Spinal cord (tissue), 10 donors: Measurements from ENCODE around the gene PEAK1. TPM values are rescaled to one million over a fixed set of nuclear protein-coding genes. Genes with fewer than 3 reads are reported as not detected.

Experiments
- DNase-seq, 6 donors: peaks; one replicate each; pipeline versions ENCODE4 v3.0.0 to v3.0.0-alpha.2; 2013 to 2015; ENCODE audit warnings: low spot score in 6 of 6, low read depth in 4 of 6
- H3K27ac ChIP-seq: one replicate; pipeline ENCODE4 v1.5.1; 2013; ENCODE audit warnings: low read depth, low read length, control low read depth
- H3K27me3 ChIP-seq: one replicate; pipeline ENCODE4 v1.6.1; 2013; ENCODE audit warnings: low read length; ENCODE audit not compliant: control insufficient read depth, insufficient read depth
- H3K36me3 ChIP-seq: one replicate; pipeline ENCODE4 v1.6.1; 2013; ENCODE audit warnings: low read length; ENCODE audit not compliant: control insufficient read depth, insufficient read depth
- H3K4me1 ChIP-seq: one replicate; pipeline ENCODE4 v1.6.1; 2013; ENCODE audit warnings: low read length; ENCODE audit not compliant: control insufficient read depth, insufficient read depth
- H3K4me3 ChIP-seq: one replicate; pipeline ENCODE4 v1.5.1; 2013; ENCODE audit warnings: low read depth, low read length, control low read depth
- H3K9me3 ChIP-seq: one replicate; pipeline ENCODE4 v1.6.1; 2013; ENCODE audit warnings: low read length; ENCODE audit not compliant: control insufficient read depth, insufficient read depth
- WGBS: methylation state at CpG from one replicate; pipeline ENCODE4 v1.1.5; 2013; ENCODE audit warnings: missing lambda C conversion rate; ENCODE audit not compliant: insufficient coverage; 5-methylcytosine and 5-hydroxymethylcytosine counted together
- polyA plus RNA-seq, 2 donors: library from polyadenylated mRNA; unstranded; fragments of 120-200 nt; gene quantifications; one replicate each; pipeline ENCODE4 v1.2.1, GENCODE V29; 2013; ENCODE audit not compliant: insufficient read length in 2 of 2
- total RNA-seq, 2 donors: library from RNA; depleted of rRNA in 1 of 2; stranded (reverse); fragments of 120-200 nt in 1 of 2; fragments of >200 nt in 1 of 2; gene quantifications; one replicate each; pipeline versions ENCODE4 v1.2.3 to v1.2.4, GENCODE V29; 2013 to 2014
- donor health status: healthy.

The PEAK1 gene
- total and polyA plus RNA-seq, 4 donors: 28.2 to 60.0 (median 36.2) TPM

DNA sequence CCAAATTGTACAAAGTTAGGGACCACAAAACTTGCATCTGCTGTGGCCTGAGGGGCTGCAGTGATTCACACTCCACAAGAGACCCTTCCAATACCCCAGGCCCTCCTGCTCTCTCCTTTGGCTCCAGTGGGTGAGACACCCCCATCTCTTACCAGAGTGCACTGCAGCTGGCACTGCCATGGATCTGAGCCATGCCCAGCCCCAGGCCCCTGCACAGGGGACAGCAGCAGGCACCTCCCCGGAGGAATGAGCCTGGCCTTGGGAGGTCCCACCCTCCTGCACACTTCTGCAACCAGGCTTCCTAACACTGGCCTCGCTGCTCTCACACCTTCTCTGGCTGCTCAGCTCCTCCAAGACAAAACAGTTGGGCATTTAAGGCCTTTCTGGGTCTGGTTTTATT, 332.7 kb downstream of the PEAK1 start:
- Histone ChIP-seq H3K9me3 (no peaks in the 10 kb centered on the region), H3K27ac (no peak overlapping the region), H3K36me3 (no peaks in the 10 kb centered on the region), H3K4me1 (peaks cover 8% of the 10 kb centered on the region), H3K27me3 (no peaks in the 10 kb centered on the region), H3K4me3 (no peak overlapping the region)
- DNase-seq: no peak
- WGBS: 40% methylated on average over 1 of the region's 2 CpGs

DNA sequence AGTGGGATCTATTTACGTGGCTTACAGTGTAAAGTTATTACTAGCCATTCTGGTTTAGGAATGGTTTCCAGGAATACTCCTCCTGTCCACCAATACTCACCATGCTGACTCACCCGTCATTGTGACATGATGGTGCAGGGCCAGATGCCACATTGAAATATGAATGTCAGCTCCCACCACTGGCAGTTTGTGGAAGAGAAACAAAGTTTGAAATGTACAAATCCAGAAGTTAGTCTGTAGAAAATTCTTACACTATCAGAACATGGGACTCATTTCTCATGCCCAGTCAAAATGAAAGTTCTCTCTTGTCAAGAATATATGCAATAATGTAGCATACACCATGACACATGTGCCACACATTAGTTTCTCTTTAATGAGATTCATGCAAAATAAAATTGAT, 334.6 kb downstream of the PEAK1 start:
- no peak overlapping the region for H3K27ac ChIP-seq
- DNase-seq: no peak
- no CpG with 5 or more reads among the region's 2 CpGs for WGBS
- H3K27me3 ChIP-seq: no peaks in the 10 kb centered on the region
- no peaks in the 10 kb centered on the region for H3K36me3 ChIP-seq
- H3K4me1 ChIP-seq: peaks cover 8% of the 10 kb centered on the region
- H3K9me3 ChIP-seq: no peaks in the 10 kb centered on the region
- H3K4me3 ChIP-seq: no peak overlapping the region

DNA sequence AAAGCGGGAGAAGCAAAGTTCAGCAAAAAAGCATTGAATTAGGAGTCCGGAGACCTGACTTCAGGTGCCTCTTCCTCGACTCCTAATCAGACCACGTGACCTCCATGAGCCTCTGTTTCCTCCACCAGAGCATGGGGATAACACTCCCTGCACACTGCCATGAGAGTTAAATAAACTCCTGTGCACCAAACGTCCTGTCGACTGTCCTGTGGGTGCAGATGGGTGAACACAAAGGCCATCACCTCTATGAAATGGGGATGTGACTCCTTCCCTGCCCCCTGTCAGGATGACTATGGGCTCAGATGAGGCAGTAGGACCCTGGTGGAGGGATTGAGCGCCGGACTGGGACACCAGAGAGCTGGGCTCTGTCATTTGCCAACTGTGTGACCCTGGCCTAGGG, 335.5 kb downstream of the PEAK1 start:
- Histone ChIP-seq H3K27ac (no peak overlapping the region), H3K9me3 (no peaks in the 10 kb centered on the region)
- 96% methylated on average over 6 of the region's 8 CpGs for WGBS

DNA sequence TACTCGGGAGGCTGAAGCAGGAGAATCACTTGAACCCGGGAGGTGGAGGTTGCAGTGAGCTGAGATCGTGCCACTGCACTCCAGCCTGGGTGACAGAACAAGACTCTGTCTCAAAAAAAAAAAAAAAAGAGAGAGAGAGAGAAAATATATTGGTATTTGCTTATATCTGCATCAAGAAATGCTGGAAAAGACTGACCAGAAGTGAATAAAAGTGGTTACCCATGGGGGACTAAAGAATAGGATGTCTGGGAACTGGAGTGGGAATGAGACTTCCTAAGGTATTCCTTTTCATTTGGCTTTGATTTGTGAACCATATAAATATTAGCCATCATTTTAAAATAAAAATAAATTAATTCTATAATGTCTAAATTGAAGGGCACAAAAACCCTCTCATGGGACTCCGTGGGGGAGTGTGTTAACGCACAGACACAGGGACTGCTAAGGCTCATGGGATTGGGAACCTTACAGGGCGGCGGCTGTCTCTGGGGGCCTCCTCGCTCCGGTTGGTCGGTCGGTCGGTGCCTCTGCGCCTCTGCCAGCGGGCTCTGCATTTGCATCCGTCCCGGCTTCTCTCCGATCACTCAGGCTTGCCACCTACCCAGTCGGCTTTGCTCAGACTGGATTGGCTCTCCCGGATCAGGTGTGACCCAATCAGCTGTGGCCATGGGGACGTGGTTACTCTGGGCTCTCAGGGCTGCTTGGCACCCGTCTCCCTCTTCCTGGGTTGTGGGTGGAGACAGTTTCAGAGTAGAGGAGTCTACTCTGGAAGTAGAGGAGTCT, 336.3 kb downstream of the PEAK1 start:
- 9% methylated on average over 19 of the region's 21 CpGs for WGBS
- H3K4me3 ChIP-seq: peak overlapping the region; percentile 18
- H3K4me1 ChIP-seq: peaks cover 8% of the 10 kb centered on the region
- H3K36me3 ChIP-seq: no peaks in the 10 kb centered on the region
- no peaks in the 10 kb centered on the region for H3K27me3 ChIP-seq
- no peaks in the 10 kb centered on the region for H3K9me3 ChIP-seq
- H3K27ac ChIP-seq: no peak overlapping the region
- DNase-seq: peak in 2 of 6 donors; percentile 76 to 88

More for the DNA sequence above, 335.5 kb downstream of the PEAK1 start:
- peaks cover 8% of the 10 kb centered on the region for H3K4me1 ChIP-seq
- no peak for DNase-seq
- no peaks in the 10 kb centered on the region for H3K27me3 ChIP-seq
- H3K36me3 ChIP-seq: no peaks in the 10 kb centered on the region
- H3K4me3 ChIP-seq: no peak overlapping the region

DNA sequence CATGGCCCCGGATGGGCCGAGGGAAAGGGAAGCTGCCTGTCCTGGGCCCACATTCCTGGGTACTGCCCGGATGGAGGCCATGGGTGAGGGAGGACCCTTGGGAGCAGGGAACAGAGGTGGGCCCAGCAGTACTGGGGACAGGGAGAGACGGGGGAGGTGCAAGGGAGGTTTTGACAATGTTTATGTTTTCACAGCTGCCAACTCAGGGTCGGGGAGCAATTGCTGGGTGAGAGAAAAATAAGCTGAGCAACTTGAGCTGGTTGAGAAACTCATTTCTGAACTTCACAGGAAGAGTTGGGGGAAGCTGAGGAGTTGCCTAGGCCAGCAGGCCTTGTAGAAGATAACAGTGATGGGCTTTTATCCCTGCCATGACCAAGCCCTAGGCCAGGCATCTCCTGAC, 337.9 kb downstream of the PEAK1 start:
- Histone ChIP-seq H3K4me3 (no peak overlapping the region), H3K36me3 (no peaks in the 10 kb centered on the region), H3K27ac (no peak overlapping the region), H3K9me3 (no peaks in the 10 kb centered on the region), H3K4me1 (peaks cover 8% of the 10 kb centered on the region), H3K27me3 (no peaks in the 10 kb centered on the region)
- no peak for DNase-seq
- WGBS: 80% methylated on average over 5 of the region's 5 CpGs

GRCh38 chr15:77076323-77076915, 343.5 kb downstream of the PEAK1 start:
- Histone ChIP-seq H3K27me3 (no peaks in the 10 kb centered on the region), H3K36me3 (no peaks in the 10 kb centered on the region), H3K27ac (no peak overlapping the region), H3K4me3 (no peak overlapping the region), H3K4me1 (peaks cover 6% of the 10 kb centered on the region), H3K9me3 (no peaks in the 10 kb centered on the region)
- DNase-seq: peak in 2 of 6 donors; percentile 55 to 70
- 42% methylated on average over 3 of the region's 4 CpGs for WGBS

DNA sequence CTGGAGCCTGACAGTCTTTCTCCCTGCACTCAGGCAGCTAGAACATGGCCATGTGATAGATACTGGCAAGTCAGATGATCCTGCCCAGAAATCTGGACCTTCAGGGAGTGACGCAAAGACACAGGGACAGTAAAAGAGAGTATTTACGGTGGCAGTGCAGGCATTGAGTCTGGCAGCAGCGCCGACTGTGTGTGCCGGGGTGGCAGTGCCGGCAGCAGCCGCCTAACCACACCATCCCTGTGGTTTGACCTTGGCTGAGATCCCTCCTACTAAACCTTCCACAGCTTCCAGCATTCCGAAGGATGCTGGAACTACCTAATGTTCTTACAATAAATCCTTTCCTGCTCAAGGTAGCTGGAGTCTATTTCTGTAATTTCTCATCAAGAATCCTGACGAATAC, 344.4 kb downstream of the PEAK1 start:
- H3K4me3 ChIP-seq: no peak overlapping the region
- no peaks in the 10 kb centered on the region for H3K9me3 ChIP-seq
- H3K27ac ChIP-seq: no peak overlapping the region
- peak in 1 of 6 donors; percentile 47 for DNase-seq
- 33% methylated on average over 7 of the region's 9 CpGs for WGBS
- no peaks in the 10 kb centered on the region for H3K27me3 ChIP-seq
- peaks cover 6% of the 10 kb centered on the region for H3K4me1 ChIP-seq
- no peaks in the 10 kb centered on the region for H3K36me3 ChIP-seq

DNA sequence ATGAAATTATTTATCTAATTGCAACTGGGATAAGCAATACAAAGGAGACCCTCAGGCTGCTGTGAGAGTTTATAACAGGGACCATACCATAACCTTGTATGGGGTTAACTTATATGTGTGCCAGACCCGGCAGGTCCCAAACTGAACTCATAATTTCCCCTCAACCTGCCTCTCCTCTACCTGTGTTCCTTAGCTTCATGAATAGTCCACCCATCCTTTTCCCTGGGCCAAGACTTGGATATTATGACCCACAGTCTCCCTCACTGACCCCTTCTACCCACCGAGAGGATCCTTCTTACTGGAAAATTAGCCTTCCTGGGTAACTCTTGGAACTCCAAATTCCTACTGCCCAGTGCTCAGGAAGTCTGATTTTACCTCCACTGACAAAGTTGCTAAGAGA, 345.6 kb downstream of the PEAK1 start:
- no peaks in the 10 kb centered on the region for H3K36me3 ChIP-seq
- H3K4me3 ChIP-seq: no peak overlapping the region
- DNase-seq: no peak
- H3K9me3 ChIP-seq: no peaks in the 10 kb centered on the region
- H3K27me3 ChIP-seq: no peaks in the 10 kb centered on the region
- H3K4me1 ChIP-seq: peaks cover 10% of the 10 kb centered on the region
- H3K27ac ChIP-seq: no peak overlapping the region
- 81% methylated on average over 2 of the region's 2 CpGs for WGBS

- 82% methylated on average over 9 of the region's 15 CpGs for WGBS
- H3K4me3 ChIP-seq: no peak overlapping the region
Observed at GRCh38 chr15:77071305-77072223, 348.3 kb downstream of the PEAK1 start.

More at GRCh38 chr15:77071305-77072223, 348.3 kb downstream of the PEAK1 start:
- no peaks in the 10 kb centered on the region for H3K36me3 ChIP-seq
- DNase-seq: no peak
- no peaks in the 10 kb centered on the region for H3K9me3 ChIP-seq
- H3K27ac ChIP-seq: peak overlapping the region; percentile 11
- H3K27me3 ChIP-seq: no peaks in the 10 kb centered on the region
- H3K4me1 ChIP-seq: peaks cover 10% of the 10 kb centered on the region
